Left ventricle myocardium inferior (tissue), 1 donor: Measurements from ENCODE around the gene MBOAT1. TPM values are rescaled to one million over a fixed set of nuclear protein-coding genes. Genes with fewer than 3 reads are reported as not detected.

Experiments
- DNase-seq: peaks from one replicate; pipeline ENCODE4 v3.0.0-alpha.2; 2020
- H3K27ac ChIP-seq: fragments of 200-600 bp; replicated peaks from 2 replicates; pipeline ENCODE4 v1.8.0; 2021
- H3K27me3 ChIP-seq: fragments of 200-600 bp; 2 replicates; pipeline ENCODE4 v1.8.0; 2021; ENCODE audit warnings: low read depth
- H3K36me3 ChIP-seq: fragments of 200-600 bp; 2 replicates; pipeline ENCODE4 v1.8.0; 2021
- H3K4me1 ChIP-seq: fragments of 200-600 bp; 2 replicates; pipeline ENCODE4 v1.8.0; 2021
- H3K4me3 ChIP-seq: fragments of 200-600 bp; 2 replicates; pipeline ENCODE4 v1.8.0; 2021; ENCODE audit warnings: mild to moderate bottlenecking, moderate library complexity
- H3K9me3 ChIP-seq: fragments of 200-600 bp; replicated peaks from 2 replicates; pipeline ENCODE4 v1.8.0; 2021
- intact Hi-C: fragments of 100-400 bp; cut with micrococcal nuclease; formaldehyde crosslinking; loops from one replicate; pipeline ENCODE4 v1.11.0; 2022
- total RNA-seq: library from RNA; stranded (reverse); fragmentation: NEBNext Ultra II Directional; extraction: Animal tissue kit (Norgen Biotek cat#: 25700); gene quantifications from one replicate; pipeline ENCODE4 v1.2.1, GENCODE V29; 2021
- TF ChIP-seq, protein P1 (sequence below): fragments of 200-600 bp; IDR thresholded peaks from 2 replicates; pipeline ENCODE4 v1.8.0; 2021; ENCODE audit warnings: antibody characterized with exemption, mild to moderate bottlenecking, borderline replicate concordance
- donor health status: DM: no; HTN: yes; CAD: no; lungs with severe emphysema.

MBOAT1 gene
- total RNA-seq, 1 donor from 2014 or later, result 5.6 TPM

DNA sequence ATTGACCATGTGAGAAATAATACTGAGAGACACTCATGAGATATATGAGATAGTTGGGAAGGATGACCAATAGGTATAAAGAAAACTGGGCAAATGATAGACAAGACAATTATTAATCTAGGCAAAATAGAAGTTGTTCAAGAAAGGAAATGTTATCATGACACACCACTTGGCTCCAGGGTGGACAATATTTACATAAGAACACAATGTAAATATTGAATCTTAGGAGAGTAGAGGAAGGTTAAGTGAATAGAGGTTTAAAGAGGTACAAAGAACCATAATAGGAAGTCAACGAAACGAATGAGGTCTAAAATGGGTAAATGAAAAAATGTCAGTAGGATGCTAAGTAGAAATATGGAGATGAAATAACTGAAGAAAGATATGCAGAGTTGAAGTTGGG, 126.5 kb downstream of the MBOAT1 start:
- TF ChIP-seq, protein P1, sequence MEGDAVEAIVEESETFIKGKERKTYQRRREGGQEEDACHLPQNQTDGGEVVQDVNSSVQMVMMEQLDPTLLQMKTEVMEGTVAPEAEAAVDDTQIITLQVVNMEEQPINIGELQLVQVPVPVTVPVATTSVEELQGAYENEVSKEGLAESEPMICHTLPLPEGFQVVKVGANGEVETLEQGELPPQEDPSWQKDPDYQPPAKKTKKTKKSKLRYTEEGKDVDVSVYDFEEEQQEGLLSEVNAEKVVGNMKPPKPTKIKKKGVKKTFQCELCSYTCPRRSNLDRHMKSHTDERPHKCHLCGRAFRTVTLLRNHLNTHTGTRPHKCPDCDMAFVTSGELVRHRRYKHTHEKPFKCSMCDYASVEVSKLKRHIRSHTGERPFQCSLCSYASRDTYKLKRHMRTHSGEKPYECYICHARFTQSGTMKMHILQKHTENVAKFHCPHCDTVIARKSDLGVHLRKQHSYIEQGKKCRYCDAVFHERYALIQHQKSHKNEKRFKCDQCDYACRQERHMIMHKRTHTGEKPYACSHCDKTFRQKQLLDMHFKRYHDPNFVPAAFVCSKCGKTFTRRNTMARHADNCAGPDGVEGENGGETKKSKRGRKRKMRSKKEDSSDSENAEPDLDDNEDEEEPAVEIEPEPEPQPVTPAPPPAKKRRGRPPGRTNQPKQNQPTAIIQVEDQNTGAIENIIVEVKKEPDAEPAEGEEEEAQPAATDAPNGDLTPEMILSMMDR, result no peak
- intact Hi-C loops, result no loop called here

DNA sequence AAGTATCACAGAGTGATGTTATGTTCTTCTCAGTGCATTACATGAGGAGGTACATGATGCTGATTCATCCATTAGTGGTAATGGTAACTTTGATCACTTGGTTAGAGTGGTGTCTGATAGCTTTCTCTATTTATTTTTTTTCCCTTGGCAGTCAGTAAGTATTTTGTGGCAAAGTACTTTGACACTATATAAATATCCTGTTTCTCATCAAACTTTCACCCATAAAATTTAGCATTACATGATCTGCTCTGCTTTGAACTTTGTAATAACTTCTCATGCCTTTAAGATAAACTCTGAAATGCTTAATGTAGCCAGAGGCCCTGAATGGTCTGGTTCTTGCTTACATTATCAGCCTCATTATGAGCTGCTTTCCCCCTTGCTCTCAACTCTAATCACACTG, 127.9 kb downstream of the MBOAT1 start:
- DNase-seq, result no peak
- Histone ChIP-seq H3K27ac (no peak overlapping the region), H3K4me1 (no peaks in the 10 kb centered on the region), H3K27me3 (no peaks in the 10 kb centered on the region), H3K36me3 (no peaks in the 10 kb centered on the region), H3K4me3 (no peak overlapping the region), H3K9me3 (peaks cover 22% of the 10 kb centered on the region)
- intact Hi-C loops, result no loop called here
- TF ChIP-seq, protein P1, result no peak

More for the DNA sequence above, 126.5 kb downstream of the MBOAT1 start:
- H3K36me3 ChIP-seq, result no peaks in the 10 kb centered on the region
- H3K4me3 ChIP-seq, result no peak overlapping the region
- H3K9me3 ChIP-seq, result peaks cover 18% of the 10 kb centered on the region
- no peaks in the 10 kb centered on the region for H3K4me1 ChIP-seq
- no peaks in the 10 kb centered on the region for H3K27me3 ChIP-seq
- no peak for DNase-seq
- H3K27ac ChIP-seq, result no peak overlapping the region

DNA sequence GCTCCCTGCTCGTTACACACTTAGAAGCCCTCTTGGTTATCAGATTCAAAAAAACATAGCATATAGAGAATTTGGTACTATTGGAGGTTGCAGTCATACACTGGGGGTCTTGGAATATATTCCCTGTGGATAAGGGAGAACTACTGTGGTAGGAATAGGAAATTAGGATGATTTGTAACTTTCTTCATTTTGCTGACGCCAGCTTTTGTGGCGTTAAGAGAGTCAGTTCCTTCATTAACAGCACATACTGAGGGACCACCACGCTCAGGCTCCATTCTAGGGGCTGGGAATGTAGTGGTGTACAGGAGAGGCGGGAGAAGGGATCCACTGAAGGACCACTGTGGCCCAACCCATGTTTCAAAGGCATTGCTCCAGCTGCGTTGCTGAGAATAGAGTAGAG, 140.3 kb downstream of the MBOAT1 start:
- Histone ChIP-seq H3K27ac (no peak overlapping the region), H3K27me3 (no peaks in the 10 kb centered on the region), H3K9me3 (peaks cover 29% of the 10 kb centered on the region), H3K4me1 (no peaks in the 10 kb centered on the region), H3K4me3 (no peak overlapping the region), H3K36me3 (no peaks in the 10 kb centered on the region)
- intact Hi-C loops, result no loop called here
- TF ChIP-seq, protein P1, result no peak
- no peak for DNase-seq

DNA sequence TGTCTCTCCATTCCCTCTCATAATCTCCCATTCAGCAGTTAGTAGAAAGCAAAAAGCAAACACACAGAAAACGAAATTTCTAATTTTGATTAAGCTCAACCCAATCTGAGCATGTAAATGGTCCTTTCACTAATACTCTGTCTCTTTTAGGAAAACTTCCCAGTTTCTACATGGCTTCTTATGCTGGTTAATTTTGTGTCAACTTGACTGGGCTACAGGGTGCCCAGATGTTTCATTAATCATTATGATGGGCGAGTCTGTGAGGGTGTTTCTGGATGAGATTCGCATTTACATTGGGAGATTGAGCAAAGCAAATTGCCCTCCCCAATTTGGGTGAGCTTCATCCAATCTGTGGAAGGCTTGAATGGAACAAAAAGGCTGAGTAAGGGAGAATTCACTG, 142.2 kb downstream of the MBOAT1 start:
- intact Hi-C loops, result no loop called here

DNA sequence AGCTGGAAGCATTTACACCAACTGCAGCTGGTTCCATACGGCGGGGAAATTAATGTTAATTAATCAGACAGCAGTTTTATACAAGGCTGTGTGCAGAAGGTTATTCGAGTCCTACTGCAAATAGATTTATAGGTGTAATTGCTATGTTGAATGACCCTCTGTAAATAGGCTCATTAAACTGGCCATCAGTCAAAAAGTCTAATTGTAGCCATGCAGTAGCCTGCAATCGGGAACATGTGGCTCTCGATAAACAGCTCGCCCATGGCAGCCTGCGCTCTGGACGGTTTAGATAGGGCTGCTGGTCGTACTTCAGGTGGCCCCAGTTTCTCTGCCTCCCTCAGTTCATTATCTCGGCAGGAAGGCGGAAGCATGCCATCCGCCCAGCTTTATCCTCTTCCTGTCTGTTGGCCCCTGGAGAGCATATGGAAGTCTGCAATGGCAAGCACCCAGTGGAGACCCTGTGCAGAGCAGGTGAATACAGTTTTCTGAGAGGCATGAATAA, 143.2 kb downstream of the MBOAT1 start:
- Histone ChIP-seq H3K27me3 (no peaks in the 10 kb centered on the region), H3K4me3 (no peak overlapping the region), H3K9me3 (peaks cover 11% of the 10 kb centered on the region), H3K27ac (no peak overlapping the region), H3K4me1 (no peaks in the 10 kb centered on the region), H3K36me3 (no peaks in the 10 kb centered on the region)
- intact Hi-C loops, result no loop called here
- TF ChIP-seq, protein P1, result no peak
- no peak for DNase-seq

More for the DNA sequence above, 142.2 kb downstream of the MBOAT1 start:
- Histone ChIP-seq H3K9me3 (peaks cover 11% of the 10 kb centered on the region), H3K27me3 (no peaks in the 10 kb centered on the region), H3K4me3 (no peak overlapping the region), H3K4me1 (no peaks in the 10 kb centered on the region), H3K27ac (no peak overlapping the region), H3K36me3 (no peaks in the 10 kb centered on the region)
- DNase-seq, result no peak
- TF ChIP-seq, protein P1, result no peak
